Measurements from ENCODE around the gene OR52E2.

Gene OR52E2

DNA sequence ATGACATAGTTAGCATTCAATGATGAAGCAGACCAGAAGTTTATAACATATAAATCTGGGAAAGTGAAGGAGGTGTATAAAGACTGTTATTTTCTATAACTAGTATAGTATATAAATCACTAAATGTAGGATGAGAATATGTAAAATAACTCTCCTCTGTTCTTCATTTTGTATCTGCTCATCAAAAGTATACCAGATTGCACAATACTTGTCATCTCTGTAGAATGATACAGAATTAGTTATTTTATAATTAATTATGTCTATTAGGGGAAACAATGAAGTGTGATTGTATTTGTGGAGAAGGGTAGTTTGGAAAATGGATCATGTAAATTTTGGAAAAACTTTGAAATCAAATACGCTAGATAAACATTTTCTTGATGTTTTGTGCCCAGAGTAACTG is 46.4 kb downstream of the OR52E2 start:
- H3K36me3 ChIP-seq (ENCODE audit: control insufficient read depth, insufficient read depth, low read length) = no peaks in the 10 kb centered on the region
- H3K4me1 ChIP-seq (ENCODE audit: control insufficient read depth, insufficient read depth, low read length) = no peaks in the 10 kb centered on the region
- no peak overlapping the region for H3K9ac ChIP-seq (ENCODE audit: low read depth, low read length)
- H3K4me3 ChIP-seq (ENCODE audit: low read depth, low read length) = no peak overlapping the region
- H3K27me3 ChIP-seq (ENCODE audit: control insufficient read depth, insufficient read depth, low read length) = no peaks in the 10 kb centered on the region
- no peaks in the 10 kb centered on the region for H3K9me3 ChIP-seq (ENCODE audit: control insufficient read depth, insufficient read depth, low read length)
- H3K27ac ChIP-seq (ENCODE audit: low read depth, low read length) = no peak overlapping the region

DNA sequence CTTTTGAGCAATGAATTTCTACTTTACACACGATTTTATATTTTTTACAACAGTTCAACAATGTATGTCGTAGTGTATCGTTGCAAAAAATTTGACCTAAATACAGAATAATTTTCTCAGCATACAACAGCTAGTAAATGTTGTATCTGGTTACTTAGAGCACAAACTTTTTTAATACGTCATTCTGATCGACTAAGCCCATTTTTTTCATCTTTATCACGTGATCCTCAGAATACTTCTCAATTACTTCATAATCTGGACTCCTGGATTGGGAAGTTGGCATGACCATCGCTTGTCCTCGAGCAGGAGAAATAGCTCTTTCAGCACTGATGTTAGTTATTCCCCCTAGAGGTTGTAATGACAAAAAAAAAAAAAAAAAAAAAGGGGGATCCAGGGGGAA is 48.2 kb downstream of the OR52E2 start:
- H3K9me3 ChIP-seq (ENCODE audit: control insufficient read depth, insufficient read depth, low read length) = no peaks in the 10 kb centered on the region
- no peak overlapping the region for H3K27ac ChIP-seq (ENCODE audit: low read depth, low read length)
- H3K36me3 ChIP-seq (ENCODE audit: control insufficient read depth, insufficient read depth, low read length) = no peaks in the 10 kb centered on the region
- H3K27me3 ChIP-seq (ENCODE audit: control insufficient read depth, insufficient read depth, low read length) = no peaks in the 10 kb centered on the region
- H3K4me1 ChIP-seq (ENCODE audit: control insufficient read depth, insufficient read depth, low read length) = no peaks in the 10 kb centered on the region
- H3K9ac ChIP-seq (ENCODE audit: low read depth, low read length) = no peak overlapping the region
- H3K4me3 ChIP-seq (ENCODE audit: low read depth, low read length) = no peak overlapping the region

All from HUES48 (cell line).